ENCODE results near the gene RAD9B.
"Not testable (repeated sequence)": the region's sequence is repeated elsewhere in the genome, so short reads cannot be mapped to it uniquely, and the experiment has no call there.

RAD9B gene

DNA sequence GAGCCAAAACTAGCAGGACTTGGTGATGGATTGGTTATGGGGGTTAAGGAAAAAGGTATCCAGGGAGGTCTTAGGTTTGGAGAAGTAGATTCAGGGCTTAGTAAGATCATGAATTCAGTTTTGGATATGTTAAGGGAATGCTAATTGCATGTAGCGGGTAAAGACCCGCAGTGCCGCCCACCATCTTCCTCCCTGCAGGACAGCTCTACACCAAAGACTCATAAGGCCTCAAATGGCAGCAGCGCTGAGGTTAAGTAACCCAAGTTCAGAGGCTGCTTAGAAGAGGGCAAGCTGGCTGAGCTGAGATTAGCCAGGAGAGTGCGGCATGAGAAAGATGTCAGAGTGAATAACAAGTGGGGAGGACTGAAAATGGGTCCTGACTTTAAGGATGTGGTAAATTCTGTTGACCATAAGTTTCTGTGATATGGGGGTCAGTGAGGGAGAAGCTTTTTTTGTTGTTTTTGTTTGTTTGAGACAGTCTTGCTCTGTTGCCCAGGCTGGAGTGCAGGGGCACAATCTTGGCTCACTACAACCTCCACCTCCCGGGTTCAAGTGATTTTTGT, 26.2 kb downstream of the RAD9B start:
- DNase-seq = no peak

DNA sequence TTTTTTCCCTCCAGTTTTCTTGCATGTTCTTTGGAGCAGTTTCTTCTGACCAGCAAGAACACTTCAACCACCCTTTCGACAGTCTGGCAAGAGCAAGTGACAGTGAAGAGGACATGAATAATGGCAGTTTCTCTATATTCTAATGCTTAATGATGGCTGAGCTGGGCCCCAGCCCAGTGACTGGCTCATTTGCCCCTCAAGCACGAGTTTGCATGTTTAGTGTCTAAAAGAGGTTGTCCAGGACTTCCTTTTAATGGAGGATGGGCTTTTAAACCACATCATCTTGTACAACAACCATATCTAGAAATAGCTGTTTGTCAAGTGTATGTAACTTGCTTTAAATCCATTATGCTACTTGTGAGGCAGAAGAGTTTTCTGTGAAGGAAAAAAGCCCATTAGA, 28.4 kb downstream of the RAD9B start:
- no peak for DNase-seq

DNA sequence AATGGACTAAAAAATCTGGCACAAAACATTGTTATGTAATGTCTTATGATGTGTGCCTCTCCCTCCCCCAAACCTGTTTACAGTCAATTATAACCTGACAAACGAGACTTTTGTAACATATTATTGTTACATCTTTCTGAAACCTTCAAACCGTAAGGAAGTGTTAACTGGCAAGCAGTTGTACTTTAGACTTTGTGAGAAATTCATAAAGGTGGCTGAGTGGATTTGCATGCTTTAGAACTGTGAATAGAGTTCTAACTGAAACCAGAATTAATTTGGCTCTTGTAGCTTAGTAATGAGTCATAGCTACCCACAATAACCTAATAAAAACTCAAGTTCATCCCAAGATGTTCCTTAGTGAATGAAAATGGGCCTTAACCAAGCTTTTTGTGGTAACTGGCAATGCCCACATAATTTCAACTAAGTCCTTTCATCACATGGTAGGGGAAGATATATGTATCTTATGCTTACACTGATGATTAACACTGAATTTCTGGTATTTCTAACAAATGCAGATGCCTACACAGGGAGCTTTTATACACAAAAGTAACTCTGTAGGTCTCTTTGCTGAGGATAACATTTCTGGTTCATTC, 29.7 kb downstream of the RAD9B start:
- DNase-seq = no peak

DNA sequence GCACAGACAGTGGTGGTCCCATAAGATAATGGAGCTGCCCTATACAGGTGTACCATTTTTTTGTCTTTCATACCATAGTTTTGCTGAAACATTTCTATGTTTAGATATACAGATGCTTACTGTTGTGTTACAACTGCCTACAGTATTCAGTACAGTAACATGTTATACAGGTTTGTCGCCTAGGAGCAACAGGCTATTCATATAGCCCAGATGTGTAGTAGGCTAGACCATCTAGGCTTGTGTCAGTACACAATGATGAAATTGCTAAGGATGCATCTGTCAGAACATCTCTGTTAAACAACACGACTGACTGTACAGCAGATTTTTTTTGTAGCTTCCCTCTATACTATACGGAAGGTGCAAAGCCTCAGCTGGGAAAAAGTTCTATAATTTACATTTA, 30.5 kb downstream of the RAD9B start:
- no peak for DNase-seq

DNA sequence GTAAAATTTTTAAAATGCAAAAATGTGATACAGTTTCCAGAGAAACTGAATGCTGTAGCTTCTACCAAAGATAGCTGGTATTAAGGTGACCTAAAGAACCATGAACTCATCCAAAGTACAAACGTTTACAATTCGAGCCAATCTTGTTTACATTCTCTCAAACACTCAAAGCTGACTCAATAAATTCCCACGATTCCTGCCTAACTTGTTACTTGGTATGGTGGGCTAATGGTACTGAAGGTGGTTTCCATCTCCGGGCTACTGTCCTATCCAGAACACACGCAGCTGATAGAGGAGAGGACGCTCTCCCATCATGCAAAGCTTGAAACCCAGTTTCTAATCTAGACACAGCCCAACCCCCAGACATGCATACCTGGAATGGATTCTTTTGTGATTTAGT, 31.5 kb downstream of the RAD9B start:
- no peak for DNase-seq

DNA sequence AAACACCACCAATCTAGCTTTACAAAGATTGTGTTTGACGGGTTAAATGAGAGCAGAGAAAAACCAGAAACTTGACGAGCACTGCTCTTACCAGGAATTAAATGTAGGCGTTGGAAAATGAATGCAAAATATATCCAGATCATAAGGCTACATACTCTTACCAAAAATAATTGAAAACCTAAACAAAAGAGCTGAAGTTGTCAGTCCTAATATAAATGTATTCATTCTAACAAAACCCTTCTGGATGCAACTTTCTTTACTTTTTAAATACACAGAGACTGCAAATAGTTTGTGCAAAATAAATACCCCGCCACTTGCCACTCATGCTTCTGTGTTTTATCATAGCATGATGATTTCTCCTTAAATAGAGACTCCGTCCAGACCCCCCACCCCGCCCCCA, 32.7 kb downstream of the RAD9B start:
- no peak for DNase-seq

DNA sequence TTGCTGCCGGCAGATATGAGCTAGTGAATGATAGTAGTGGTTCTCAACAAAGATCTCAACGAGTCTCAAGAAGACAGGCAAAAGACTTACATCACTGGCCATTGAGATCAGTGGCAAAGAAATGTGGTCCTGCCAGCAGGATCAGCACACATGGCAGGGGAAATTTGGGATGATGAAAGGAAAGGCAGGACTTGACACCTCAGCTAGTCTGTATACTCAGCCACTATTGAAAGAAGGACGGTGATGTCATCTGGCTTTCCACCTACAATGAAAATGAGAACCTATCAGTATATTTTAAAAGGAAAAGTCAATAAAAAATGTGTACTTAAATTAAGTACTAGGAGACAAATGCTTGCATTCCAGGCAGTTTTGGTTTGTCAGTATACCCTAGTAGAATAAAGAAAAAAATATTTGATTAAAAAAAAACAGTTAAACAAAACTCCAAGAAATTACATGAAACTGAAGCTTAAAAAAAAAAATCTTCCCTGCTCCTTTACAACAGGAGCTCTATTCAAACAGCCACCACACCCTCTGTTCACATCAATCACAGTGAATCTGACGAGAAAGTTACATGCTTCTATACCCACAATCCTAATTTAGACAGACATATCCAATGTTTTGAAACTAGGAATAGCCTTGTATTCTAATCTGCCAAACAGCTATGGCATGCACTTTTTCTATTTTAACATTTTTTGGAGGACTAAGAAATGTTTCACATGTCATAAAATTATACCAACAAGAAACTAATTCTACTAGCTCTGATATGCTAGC, 34.9 kb downstream of the RAD9B start:
- DNase-seq = no peak

DNA sequence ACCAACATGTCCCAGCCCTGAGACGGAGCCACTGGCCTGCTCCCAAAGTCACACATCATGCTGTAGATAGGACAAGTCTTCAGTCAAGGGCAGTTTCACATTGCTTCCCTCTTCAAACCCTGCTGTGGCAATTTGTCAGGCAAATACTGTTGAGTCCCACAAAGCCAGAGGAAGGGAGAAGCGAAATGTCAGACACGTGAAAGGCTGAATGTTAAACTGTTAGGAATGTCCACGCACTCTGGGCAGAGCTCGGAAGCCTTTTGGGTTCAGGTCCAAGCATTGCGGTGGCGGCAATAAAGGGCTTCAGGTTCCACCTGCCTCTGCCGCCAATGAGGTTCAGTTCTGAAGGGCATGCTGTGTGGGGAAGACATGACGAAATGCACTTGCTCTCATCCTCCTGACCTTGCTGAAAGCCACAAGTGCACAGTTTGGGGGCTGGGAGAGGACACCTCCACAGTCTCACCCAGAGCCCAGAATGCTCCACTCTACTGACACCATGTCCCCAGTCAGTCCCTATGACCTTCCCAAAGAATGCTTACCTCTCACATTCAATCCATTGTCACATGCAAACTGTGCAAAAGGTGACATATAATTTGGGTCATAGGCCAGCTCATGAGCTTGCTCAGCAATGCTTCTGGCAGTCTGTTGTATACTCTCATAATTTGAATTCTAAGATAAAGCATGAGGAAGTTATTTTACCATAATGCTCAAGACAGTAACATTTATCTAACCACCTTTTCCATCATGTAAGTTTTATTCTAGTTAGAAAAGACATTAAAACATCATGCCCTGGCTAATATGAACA, 35.7 kb downstream of the RAD9B start:
- DNase-seq = peak; percentile 31

DNA sequence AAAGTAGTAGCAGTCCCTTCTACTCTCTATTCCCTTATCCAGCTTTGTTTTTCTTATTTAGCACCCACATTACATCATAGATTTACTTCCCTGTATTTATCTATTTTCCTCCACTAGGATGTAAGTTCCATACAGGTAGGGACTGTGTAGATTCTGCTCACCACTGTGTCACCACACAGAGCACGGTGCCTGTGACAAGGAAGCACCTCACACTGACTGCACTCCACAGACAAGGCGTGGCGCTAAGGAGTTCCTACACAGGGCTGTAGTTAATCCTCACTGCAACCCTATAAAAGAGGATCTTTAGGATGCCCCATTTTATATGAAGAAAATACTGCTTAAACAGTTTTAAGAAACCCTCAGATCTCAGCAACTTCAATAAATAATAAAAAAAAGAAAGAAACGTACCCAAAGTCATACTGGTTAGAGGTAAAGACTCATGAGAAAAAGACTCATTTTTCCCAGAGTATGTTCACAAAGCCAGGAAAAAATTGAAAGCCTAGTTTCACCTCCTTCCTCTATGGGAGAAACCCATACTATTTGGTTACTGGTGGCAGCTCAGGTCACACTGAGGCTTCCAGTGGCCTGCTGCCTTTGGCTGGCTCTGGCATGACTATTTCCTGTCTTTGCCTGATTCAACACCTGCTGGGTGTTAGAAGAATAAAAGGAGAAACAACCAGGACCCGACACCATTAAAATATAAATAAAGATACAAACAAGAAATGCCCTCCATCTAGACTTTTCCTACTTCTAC, 36.9 kb downstream of the RAD9B start:
- DNase-seq = no peak

DNA sequence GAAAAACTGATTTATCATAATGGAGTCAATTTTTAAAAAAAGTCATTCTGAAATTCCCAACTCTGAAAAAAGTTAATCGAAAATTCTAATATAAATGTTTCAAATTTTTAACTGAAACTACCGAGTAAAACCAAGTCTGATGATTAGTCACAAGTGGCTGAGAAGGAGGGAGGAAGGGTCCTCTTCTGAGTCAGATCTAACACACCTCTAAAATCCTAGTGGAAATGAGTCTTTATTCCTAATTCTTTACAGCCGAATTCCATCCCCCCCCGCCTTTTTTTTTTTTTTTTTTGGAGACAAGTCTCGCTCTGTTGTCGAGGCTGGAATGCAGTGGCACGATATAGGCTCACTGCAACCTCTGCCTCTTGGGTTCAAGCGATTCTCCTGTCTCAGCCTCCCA, 37.9 kb downstream of the RAD9B start:
- DNase-seq = no peak

DNA sequence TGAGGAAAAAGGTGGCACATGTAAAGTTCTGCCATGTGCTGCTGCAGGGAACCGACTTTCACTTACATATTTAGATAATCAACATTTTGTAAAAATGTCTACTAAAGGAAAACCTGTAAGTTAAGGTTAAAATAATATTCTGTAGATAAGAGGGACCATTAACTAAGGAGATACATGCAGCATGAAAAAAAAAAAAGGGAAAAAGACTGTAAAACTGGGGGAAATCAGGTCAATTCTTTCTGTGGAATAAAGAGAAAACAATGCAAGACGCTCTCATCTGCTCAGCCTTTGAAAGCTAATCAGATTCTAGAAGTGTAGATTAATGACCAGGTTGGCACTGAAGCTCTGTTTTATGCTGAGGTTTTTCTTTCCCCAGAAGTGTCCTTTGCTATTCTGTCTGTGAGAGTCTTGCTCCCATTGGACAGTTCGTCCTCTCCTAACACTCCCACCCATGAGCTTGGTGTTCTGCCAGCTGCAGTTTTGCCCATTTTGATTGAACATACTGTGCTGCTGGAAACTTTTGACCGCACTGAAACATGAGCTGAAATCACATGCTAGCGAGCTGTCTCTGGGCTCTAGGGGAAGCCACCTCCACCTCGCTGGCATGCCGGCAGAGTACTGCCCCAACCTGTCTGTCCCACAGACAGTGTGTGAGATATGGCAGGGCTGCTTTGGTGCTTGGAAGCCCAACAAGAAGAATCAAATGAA, 41.3 kb downstream of the RAD9B start:
- peak; percentile 85 for DNase-seq

DNA sequence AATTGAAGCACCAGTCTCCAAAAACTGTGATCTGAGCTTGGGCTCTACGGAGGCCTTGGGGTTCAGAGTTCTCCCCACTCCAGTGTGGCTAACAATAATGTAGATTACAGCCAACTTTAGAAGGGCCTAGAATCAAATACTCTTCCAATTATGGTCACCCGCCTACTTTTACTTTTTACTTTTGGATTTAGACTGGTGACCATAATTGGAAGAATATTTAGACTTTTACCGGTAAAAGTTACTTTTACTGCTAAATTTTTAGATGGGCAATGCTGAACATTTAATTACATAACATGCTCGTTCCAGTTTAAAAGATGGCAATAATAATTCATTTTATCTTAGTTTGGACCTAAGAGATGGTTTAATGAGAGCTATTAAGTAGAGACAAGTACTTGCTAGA, 41.8 kb downstream of the RAD9B start:
- DNase-seq = no peak

DNA sequence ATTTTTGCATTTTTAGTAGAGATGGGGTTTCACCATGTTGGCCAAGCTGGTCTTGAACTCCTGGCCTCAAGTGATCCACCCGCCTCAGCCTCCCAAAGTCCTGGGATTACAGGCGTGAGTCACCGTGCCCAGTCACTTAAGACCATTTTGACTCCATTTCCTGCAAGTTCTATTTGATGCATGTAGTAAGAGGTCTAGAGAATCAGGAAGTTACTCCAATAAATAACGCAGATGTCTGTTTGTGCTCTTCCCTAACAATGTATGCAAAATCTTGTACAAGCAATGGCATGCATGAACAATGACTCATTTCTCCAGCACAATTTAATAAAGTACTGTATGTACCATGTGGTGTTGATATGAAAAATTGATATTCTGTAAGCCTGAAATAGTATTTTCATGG, 43.1 kb downstream of the RAD9B start:
- DNase-seq = not testable (repeated sequence)

DNA sequence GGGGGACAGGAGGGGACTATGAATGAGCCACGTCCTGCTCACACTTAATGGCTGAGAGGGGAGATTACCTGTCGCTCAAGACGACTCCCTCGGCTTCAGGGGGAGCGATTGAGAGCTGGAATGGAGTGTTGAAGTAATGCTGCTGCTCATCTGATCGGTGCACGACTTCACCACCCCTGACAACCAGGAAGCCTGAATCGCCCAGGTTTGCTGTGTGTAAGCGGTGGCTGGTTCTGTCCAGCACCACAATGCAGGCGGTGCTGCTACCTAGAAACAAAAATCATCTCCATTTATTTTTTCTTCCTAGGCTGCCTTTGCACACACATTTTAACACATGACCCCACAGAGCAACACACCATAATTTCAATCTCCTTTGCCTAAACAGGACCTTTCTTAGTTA, 43.7 kb downstream of the RAD9B start:
- DNase-seq = no peak

DNA sequence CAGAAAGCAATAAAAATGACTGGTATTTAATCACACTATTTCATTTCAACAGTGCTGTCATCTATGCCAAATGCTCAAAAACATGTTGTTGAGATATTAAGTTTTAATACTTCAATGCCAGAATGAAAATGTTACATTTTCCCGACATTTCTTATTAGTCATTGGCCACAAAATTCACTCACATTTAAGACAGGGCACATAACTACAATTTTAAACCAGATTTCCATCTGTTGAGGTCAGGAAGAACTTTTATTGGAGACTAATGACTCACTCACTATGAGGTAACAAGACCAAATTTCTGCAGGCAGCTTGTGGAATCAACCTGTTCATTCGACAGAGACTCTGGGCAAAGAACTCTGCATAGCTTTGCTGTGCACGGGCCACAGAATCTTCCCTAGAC, 44.2 kb downstream of the RAD9B start:
- no peak for DNase-seq

DNA sequence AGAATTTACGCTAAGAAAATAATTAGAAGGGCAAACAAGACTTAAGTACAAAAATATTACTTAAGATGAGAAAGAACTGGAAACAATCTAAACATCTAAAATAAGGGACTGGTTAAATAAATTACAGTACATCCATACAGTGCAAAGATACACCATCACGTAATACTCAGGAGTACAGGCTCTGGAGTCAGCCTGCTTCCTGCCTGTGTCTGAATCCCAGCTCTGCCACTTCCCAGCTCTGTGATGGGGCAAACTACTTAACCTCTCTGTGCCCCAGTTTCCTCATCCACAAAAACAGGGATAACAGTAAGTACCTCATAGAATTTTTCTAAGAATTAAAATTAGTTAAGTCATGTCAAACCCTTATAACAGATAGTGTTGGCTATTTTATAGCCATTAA, 45.0 kb downstream of the RAD9B start:
- DNase-seq = no peak

DNA sequence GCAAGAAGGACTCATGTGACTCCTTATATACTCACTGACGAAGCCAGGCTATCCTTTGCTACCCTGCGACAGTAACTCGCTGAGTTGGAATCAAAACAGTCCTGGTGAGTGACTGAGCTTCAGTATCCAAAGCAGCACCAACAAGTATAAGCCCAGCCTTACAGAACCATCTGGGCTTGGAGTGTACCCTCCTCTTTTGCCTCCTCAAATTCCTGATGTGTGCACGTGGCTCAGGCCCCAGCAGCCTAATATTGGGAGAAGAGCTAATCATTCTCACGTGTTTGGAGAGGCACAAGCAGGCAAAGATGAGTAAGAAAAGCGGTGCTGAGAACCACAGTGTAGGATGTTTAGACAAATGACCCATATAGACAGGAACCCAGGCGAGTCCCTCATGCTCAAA, 46.5 kb downstream of the RAD9B start:
- DNase-seq = no peak

DNA sequence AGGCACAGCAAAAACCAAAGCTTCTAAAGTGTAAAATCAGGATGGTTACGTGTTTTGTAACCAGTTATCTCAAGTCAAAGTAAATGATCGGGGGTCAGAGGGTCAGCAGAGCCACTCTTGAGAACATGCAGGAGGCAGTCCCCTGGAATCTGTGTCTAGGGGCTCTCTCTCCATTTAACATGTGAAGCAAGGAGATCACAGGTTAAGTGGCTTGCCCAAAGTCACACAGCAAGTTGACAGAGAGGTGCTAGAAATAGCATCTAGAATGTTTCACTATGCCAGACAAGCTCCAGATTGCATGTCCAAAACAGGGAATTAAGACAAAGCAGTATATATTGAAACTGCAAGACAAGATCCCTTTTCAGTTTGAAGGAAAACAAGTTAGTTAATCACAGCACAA, 47.6 kb downstream of the RAD9B start:
- DNase-seq = no peak

DNA sequence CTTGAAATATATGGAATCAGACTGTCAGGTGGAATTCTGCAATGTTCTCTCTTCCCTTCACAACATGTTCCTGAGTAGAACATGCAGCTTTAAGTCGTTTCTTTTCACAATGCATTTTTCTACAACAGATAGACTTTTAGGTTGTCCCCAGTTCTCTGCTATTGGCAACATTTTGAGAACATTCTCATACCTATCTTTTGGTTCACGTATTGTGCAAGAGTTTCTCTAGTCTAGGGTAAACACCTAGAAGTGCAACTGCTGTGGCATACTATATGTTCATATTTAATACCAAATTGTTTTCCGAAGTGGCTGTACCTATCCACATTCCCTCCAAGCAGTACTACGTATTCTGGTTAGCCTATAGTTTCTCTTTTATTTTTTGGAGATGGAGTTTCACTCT, 48.9 kb downstream of the RAD9B start:
- no peak for DNase-seq
